Stimulated activated CD8-positive, alpha-beta memory T cell treated with anti-CD3 and anti-CD28 coated beads, Interleukin-2, amount 100 ng/mL, for 1 hour (primary cell): Measurements from ENCODE around the gene MAP3K5.

Experiments used
- DNase-seq, 2 donors: peaks; one replicate each; pipeline ENCODE4 v3.0.0-alpha.2; 2020; ENCODE audit warnings: low read depth in 2 of 2

Gene MAP3K5

DNA sequence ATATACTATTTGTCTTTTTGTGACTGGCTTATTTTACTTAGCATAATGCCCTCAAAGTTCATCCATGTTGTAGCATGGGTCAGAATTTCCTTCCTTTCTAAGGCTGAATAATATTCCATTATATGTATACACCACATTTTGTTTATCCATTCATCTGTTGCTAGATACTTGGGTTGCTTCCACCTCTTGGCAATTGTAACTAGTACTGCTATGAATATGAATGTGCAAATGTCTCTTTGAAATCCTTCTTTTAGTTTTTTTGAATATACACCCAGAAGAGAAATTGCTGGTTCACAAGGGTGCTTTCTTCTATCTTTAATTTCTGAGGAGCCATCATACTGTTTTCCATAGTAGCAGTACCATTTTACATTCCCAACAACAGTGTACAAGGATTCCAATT, 220.8 kb downstream of the MAP3K5 start:
- no peak for DNase-seq

DNA sequence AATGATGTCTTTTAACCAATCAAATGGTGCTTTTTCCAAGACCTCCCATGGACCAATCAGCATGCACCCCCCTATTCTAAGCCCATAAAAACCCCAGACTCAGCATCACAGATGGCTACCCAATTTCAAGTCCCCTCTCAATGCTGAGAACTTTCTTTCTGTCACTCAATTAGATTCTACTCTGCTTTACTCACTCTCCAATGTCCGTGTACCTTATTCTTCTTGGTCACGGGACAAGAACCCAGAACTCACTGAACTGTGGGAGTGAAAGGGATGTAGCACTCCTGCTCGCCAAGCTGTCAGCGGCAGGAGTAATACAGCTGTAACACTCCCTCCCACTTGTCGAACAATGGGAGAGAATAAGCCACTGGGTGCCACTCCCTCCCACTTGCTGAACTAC, 221.2 kb downstream of the MAP3K5 start:
- DNase-seq: no peak

DNA sequence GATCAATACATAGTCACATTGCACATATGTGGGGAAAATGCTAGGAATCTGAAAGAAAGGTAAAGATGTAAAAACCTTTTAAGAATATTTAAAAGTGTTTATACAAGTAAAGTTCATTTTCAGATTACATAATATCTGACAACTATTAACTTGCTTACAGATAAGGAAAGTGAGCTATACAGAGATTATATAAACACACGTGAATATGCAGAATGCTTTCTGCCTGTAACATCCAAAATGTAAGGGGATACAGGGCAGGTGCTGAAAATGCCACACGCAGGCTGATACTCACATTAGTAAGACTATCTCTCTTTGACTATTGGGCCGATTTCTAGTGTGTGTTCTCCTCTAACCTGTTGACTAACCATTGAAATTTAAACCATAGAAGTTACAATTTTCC, 224.1 kb downstream of the MAP3K5 start:
- no peak for DNase-seq

DNA sequence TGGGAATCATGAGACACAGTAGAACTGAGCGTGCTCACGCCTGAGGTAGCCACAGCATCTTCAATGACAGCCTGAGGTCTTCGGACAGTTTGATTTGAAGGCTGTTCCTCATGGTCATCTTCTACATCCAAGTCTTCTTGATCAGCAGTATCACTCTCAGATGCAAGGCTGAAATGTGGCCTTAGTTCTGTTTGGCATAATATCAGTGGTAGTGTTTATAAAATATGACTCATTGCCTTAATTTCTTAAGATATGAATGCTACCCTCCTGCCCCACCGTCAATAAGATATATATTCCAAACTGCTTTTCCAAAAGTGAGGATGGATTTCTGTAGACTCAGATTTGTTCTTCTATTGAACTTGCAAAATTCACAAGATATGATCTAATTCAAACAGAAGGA, 224.6 kb downstream of the MAP3K5 start:
- DNase-seq: no peak

DNA sequence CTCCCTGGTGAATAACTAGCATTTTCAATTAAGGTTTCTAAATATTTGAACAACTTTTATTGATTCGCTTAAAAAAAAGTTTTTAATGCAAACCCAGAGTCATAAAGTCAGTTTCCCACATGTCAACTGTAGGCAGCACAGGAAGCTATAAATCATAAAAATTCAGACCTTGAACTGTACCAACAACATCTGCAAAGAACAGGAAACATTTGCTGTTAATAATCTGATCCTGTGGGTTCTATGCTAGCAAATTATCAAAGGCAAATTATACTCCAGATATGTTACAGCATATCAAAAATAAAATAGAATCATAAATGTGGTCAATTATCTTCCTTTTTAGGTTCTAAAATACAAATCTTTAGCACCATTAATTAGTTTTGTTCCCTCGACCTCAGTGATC, 225.4 kb downstream of the MAP3K5 start:
- no peak for DNase-seq

DNA sequence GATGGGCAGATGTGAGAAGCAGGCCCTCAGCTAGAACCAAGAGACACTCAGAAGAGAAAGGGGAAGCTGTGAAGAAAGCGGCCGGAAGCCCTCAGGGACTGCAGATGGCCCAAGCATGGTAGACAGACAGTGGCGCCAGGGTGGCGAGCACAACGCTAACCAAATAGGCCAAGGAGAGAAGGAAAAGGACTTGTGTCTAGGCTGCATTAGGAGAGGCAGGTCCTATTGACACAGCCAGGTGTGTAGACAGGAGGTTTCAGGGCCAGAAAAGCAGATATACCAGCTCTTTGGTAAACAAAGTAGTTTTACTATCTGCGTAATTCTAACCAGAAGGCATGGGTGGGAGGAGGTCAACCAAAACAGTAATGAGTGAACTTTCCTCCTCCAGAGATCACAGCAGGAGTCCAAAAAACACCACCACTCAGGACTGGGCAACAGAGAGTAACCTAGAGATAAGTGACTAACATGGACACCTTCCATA, 226.2 kb downstream of the MAP3K5 start:
- no peak for DNase-seq

DNA sequence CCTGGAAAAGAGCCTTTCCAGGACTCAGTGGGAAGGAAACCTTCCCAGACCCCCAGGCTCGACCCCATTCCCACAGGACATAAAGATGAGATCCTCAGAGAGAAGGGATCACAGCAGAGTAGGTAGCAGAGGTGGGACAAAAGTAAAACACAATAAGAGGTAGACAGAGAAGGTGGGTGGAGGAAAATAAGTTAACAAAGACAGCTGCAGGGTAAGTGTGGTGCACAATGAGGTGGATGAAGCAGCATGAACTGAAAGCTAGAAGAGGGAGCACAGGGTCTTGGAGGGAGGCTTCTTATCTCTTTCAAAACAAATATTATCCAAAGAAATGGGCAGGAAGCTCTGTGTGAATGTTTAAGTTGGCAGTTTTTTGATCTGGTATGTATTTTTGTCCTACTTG, 228.1 kb downstream of the MAP3K5 start:
- no peak for DNase-seq

DNA sequence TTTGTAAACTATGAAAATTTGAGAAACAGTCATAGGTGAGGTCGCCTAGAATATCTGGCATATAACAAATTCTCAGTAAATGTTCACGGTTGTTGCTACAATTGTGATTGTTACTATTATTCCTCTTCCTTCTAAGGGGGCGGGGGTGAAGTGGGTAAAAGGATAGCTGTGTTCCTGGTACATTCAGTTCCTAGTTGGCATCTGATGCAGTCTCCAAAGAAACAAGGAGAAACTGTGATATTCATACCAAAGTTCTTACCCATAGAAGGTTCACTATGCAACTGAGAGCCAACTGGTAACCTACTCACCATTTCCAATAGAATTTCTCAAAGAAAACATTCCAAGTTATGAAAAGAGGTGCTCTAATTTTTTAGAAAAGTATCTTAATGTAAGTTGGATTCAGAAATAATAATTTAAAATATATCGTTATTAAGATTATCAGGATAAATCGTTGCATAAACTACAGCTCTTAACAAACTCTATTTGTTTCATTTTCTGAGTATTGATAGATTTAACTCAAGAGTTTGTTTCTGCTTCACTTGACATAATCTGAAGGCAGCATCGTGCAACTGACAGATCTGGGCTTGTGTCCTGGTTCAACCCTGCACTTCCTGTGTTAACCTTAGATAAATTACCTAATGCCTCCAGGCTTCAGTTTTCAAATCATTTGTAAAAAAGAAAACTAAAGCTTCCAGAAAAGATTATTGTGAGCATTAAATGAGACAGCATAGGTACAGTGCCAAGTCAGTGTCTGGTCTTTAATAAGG, 228.7 kb downstream of the MAP3K5 start:
- DNase-seq: no peak

DNA sequence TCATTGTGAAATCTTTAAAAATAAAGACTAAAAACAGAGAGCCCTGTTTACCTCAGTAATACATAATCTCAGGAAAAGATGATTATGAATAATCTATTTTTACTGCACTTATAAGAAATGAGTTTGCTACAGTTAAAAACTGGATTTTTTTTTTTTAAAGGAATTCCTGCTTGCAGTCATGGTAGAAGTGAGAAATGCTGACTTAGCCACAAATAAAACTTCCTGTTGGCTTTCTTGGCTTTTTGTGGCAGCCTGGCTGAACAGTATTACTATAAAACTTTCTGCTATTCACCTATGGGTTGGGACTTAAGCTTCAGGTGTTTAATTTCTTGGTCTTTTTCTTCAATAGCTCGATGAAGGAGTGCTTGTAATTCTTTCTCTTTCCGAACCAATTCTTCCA, 230.1 kb downstream of the MAP3K5 start:
- DNase-seq: no peak

DNA sequence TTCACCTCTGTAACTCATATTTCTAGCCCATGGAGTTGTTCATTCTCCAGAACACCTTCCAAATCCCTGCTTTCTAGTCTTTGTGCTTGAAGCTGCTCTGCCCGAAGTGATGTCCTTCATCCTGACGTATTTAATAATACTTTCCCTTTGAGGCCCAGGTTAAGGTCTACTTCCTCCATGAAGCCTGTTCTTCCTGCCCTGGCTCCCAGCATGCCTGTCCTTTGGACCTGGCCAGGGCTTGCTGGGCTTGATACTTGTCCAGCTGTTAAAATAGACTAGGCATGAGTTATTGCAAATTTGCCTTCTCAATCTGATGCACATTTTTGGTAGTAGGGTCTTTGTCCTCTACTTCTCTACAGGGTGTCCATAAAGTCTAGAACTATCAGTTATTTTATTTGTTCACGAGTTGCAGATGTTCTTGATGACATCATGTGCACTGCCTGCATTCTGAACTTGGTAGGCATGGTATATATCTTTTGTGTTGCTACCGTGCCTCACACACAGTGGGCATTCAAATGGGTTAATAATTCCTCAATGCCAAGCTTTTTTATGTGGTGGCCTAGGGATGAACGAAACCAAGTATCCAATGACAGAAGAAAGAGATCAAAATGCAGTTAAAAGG, 239.0 kb downstream of the MAP3K5 start:
- DNase-seq: no peak

DNA sequence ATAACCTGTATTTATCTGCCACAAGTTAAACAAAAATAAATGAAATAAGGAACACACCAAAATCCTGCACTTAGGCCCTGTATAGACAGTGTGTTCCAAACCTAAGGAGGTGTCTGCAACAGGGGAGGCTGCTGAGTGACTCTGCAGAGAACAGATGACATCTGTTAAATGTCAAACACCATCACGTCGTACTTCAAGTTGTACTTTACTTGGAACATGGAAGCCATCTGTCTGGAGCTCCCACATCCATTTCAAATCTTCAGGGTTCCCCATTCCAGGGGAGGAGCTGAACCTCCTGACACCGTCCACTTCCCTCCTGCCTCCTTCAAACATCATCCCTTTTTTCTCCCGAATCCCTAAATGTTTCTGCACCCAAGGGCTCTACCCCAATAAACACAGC, 240.2 kb downstream of the MAP3K5 start:
- DNase-seq: no peak

DNA sequence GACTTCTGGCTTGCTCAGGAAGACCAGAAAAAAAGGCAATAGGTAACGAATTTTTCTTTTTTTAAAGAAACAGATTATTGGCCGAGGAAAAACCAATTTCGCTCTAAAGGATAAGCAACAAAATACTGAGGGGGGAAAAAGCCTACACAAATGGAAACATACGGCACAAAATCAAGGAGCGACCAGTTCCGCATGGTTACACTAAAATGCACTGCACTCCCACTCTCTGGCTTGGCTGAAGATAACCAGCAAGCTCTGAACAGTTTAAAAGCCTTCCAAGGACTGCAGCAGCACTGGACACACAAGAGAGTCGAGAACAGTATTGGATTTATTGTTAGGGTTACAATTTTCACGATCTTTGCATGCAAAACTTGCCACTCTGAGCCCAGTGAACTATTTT, 241.2 kb downstream of the MAP3K5 start:
- DNase-seq: no peak

DNA sequence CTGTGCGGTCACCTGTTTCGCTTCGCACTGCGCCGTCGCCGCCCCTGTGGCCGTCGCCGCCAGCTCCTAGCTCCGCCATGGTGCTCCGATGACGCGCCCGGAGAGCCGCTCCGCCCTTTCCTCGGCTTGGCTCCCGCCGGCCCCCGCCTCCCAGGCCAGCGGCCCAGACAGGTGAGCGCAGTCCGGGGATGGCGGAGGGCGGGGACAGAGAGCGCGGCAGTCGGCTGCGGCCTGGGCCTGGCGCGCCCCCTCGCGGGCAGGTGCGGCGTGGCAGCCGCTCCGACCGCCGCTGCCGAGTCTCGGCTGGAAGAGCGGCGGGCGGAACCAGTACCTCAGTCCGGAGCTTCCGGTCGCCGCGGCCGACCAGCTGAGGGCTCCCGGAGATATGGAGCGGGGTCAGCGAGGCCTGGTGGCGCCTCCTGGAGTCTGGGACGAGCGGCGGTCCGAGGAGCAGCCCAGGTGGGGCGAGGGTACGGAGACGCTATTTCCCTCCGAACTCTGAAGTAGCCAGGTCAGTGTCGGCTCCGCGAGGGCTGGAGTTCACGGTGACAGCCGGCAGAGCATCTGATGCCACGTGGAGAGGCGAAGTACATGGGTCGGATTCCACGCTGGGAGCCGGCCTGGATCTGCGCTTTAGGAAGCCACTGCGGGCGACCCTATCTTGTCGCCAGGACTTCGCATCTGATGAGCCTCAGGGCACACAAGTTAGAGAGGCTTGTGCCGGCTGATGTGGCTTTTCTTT, 241.8 kb downstream of the MAP3K5 start, which contains the start of gene MAP7:
MAP7 (minus strand) TSS at position 93 of the 742 bp plus-strand sequence; CDS start at position 79, 14 bp downstream.
- DNase-seq: peak; percentile 16 to 31

DNA sequence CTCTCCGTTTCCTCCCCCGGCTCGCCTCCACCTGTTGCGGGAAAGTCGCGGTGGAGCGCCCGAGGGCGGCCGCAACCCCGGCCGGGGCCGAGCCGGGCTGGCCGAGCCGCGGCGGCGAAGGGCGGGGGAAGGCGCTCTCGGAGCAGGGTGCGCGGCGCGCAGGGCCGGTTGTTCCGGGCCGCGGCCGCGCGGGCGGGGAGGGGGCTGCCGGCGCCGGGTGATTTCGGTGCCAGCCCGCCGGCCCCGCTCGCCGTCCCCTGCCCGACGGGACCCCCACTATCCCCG, 242.3 kb downstream of the MAP3K5 start:
- no peak for DNase-seq

DNA sequence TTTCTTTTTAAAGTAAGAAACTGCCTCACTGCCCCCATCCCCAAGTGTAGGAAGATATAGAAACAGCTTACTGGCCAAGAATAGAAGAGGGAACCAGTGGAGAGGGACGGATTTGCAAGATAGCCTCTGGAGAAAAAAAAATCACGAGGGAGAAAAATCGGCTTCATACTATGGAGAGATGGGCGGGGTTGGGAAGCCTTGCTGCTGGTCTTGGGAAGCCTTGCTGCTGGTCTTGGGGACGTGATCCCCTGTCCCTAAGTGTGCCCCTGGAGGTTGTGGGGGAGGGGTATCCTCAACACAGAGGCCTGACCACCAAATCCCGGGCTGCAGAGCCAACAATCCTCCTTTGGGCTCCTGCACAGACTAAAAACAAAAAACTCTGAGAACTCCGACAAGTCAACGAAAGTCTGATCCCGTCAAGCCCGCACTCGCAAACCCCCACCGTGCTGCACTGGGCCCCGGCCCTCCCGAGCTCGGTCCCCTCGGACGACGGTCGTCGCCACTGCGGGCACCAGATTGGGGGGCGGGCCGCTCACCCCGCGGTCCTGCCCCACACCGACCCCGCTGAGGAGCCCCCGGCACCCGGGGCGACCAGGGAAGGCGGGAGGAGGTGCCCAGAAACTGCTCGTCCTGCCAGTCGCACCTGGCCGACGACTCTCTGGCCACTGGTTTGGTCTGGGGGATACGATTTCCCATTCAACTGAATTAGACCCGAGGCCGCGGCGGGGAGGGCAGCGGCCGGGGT, 242.8 kb downstream of the MAP3K5 start:
- DNase-seq: no peak

DNA sequence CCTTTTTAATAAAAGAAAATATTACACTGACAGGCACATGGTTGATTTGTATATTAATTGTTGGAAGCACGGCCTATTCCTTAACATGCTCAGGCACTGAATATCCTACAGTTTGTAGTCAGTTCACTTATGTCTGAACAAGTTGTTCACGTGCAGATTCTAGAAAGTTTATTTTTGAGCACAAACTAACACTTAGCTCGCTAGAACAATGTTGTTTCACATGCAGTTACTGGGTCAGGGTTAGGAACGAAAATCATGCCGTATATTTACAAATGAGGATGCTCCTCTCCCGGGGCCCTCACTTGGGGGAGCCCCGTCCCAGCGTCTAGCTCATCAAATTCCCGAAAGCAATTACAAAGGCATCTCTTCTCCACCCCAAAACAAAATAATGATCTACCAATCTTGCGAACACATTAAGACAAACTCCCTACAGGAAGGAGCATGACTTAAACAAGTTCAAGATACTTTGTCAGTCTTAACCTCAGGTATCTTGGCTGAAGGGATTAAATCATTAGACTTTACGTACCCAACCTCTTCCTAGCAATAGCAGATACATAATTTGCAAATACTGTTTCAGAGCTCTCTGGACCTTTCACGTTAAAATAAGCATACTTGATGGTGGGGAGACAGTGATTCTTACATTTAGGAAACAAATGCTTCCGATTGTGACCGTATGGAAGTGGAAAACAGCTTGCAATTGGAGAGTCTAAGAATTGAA, 243.5 kb downstream of the MAP3K5 start:
- DNase-seq: no peak

DNA sequence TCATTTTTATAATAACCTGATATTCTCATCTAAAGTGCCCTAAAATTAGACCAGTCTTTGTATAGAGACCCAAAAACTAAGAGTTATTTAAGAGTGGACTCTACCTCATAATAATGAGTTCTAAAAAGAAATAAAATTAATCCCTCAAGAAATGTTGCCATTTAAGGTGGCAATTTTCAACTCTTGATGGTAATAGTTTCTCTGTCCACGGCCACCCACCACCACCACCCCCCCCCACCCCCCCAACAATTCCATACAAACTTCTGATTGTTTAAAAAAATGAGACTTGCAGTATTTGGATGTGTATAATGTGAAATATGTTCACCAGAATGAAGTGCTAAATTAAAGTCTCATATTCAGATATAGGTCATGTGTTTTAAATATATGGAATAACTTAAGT, 244.4 kb downstream of the MAP3K5 start:
- DNase-seq: no peak

DNA sequence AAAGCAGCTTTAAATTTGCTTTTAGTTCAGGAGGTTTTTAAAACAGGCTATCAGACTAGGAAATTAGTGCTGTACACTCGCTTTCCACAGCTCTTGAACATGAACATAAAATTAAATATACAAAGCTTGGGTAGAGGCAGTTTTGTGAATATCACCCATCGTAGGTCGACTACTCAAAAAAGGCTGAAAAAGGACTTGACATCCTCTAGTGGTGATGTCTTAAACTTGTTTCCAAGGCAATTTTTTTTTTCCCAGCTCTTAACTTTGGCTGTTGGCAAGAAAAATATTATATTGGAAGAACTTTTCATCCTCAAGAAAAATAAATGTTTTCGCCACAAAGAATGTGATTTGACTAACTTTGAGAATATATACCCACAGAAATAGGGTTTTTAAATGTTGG, 244.9 kb downstream of the MAP3K5 start:
- DNase-seq: no peak

DNA sequence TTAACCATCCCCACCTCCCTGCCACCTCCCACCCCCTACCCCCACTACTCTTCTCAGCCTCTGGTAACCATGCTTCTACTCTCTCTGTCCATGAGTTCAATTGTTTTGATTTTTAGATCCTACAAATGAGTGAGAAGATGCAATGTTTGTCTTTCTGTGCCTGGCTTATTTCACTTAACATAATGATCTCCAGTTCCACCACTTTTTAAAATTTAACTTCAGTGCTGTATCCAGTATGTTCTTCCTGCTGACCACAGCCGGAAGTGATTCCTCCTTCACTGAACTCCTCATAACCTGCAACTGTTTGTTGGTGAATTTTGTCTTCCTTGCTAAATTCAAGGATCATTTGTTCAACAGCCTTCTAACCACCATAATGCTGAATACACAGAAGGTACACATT, 245.9 kb downstream of the MAP3K5 start:
- no peak for DNase-seq

DNA sequence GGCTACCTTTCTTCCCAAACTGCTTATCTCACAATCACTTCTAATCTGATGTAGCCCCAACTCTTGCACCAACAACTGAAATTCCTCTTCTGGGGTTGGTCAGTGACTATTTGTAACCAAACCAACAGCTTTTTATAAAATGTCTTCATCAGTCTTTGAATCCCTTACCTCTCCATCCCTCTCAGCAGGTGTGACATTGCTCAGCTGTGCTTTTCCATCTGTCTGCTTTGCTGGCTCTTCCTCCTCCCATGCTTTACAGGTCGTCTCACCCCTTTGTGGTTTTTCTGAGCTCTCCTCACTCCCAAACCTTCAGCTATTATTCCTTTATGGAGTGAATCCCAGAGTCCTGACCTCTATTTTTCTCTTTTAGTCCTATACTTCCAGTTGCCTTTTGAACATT, 248.0 kb downstream of the MAP3K5 start:
- no peak for DNase-seq

DNA sequence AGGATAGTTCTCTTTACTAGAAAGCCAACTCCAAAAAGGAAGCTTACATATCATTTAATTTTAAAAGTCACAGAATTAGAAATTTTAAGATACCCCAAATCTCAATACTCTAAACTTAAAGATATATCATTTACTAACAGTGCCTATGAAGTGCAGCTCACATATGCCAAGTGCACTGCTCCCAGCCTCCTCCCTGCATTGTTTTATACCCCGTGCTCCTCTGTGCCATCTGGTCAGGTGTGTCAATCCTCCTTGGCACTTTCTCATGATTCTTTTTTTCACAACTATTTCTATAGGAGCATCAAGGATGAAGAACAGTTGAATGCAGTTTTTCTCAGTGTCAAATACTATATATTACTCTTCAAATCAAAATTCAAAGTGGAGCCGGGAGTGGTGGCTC, 250.9 kb downstream of the MAP3K5 start:
- DNase-seq: no peak
